Head of caudate nucleus (tissue), 42 donors: Measurements from ENCODE around the gene MMP15.
"Not testable (repeated sequence)": the region's sequence is repeated elsewhere in the genome, so short reads cannot be mapped to it uniquely, and the experiment has no call there.

ENCODE experiments used
- DNase-seq, 42 donors: peaks; one replicate each; pipeline versions ENCODE4 v3.0.0 to v3.0.0-alpha.2; 2020 to 2021; ENCODE audit warnings: mixed read lengths in 7 of 42
- intact Hi-C: fragments of 100-400 bp; cut with DNase I; formaldehyde crosslinking; loops from one replicate; pipeline ENCODE4 v1.15.0; 2022

MMP15 gene

GRCh38 chr16:58094791-58095574, 69.4 kb downstream of the MMP15 start:
- intact Hi-C loops = no loop called here
- peak in 16 of 42 donors; percentile 6 to 53 (median 23) for DNase-seq

GRCh38 chr16:58095575-58095960, 70.0 kb downstream of the MMP15 start:
- intact Hi-C loops, DNase-seq: not testable (repeated sequence)

GRCh38 chr16:58096249-58096648, 70.7 kb downstream of the MMP15 start:
- intact Hi-C loops = no loop called here
- no peak for DNase-seq
